Common myeloid progenitor, CD34-positive (primary cell): ENCODE data around the gene RPL26.
"Not testable (repeated sequence)": the region's sequence is repeated elsewhere in the genome, so short reads cannot be mapped to it uniquely, and the experiment has no call there.

Experiments used
- CTCF ChIA-PET: fragments of 350-600 bp; sonication (Branson Sonifier 250); formaldehyde crosslinking; loops from one replicate; lab custom pipeline; 2021; ENCODE audit warnings: antibody characterized with exemption; lab: Charles Lee
- POLR2A ChIA-PET: fragments of 350-600 bp; sonication (Branson Sonifier 250); formaldehyde crosslinking; loops from one replicate; lab custom pipeline; 2021; ENCODE audit warnings: antibody characterized with exemption; lab: Charles Lee
- DNase-seq, 3 donors: peaks; one replicate each; pipeline versions ENCODE4 v3.0.0 to v3.0.0-alpha.2; 2013
- H3K27ac ChIP-seq, 2 experiments: 1 replicate in 1 of 2; 2 replicates in 1 of 2; pipeline ENCODE4 v1.7.0; 2013; ENCODE audit warnings: inconsistent platforms in 2 of 2, low read length in 2 of 2, mild to moderate bottlenecking in 2 of 2, low read depth in 1 of 2, moderate library complexity in 1 of 2; ENCODE audit not compliant: severe bottlenecking in 2 of 2, insufficient read depth in 1 of 2, poor library complexity in 1 of 2
- H3K27me3 ChIP-seq, 5 experiments: replicated peaks in 2 of 5; 1 replicate in 3 of 5; 2 replicates in 2 of 5; pipeline versions ENCODE4 v1.6.1 to v1.7.0; 2013; ENCODE audit warnings: low read length in 4 of 5, mild to moderate bottlenecking in 2 of 5, moderate library complexity in 2 of 5, inconsistent platforms in 1 of 5; ENCODE audit not compliant: insufficient read depth in 5 of 5, control insufficient read depth in 4 of 5
- H3K36me3 ChIP-seq, 4 experiments: 1 replicate in 2 of 4; 2 replicates in 2 of 4; pipeline versions ENCODE4 v1.6.1 to v1.7.0; 2013; ENCODE audit warnings: low read length in 3 of 4, control low read depth in 1 of 4, mild to moderate bottlenecking in 1 of 4; ENCODE audit not compliant: control insufficient read depth in 4 of 4, insufficient read depth in 4 of 4
- H3K4me1 ChIP-seq, 4 experiments: 1 replicate in 3 of 4; 2 replicates in 1 of 4; pipeline versions ENCODE4 v1.6.1 to v1.7.1; 2013; ENCODE audit warnings: low read length in 3 of 4, mild to moderate bottlenecking in 3 of 4, control low read depth in 1 of 4, inconsistent platforms in 1 of 4, moderate library complexity in 1 of 4; ENCODE audit not compliant: control insufficient read depth in 4 of 4, insufficient read depth in 4 of 4; ENCODE audit errors: control extremely low read depth in 1 of 4
- H3K4me3 ChIP-seq, 7 experiments: 1 replicate in 4 of 7; 2 replicates in 3 of 7; pipeline versions ENCODE4 v1.5.1 to v1.7.0; 2013; ENCODE audit warnings: mild to moderate bottlenecking in 7 of 7, low read length in 6 of 7, moderate library complexity in 6 of 7, inconsistent platforms in 2 of 7, low read depth in 2 of 7, control low read depth in 1 of 7; ENCODE audit not compliant: insufficient read depth in 4 of 7, control insufficient read depth in 1 of 7; ENCODE audit errors: extremely low read depth in 1 of 7
- H3K9me3 ChIP-seq, 5 experiments: 1 replicate in 4 of 5; 2 replicates in 1 of 5; pipeline versions ENCODE4 v1.6.1 to v1.7.1; 2013; ENCODE audit warnings: low read length in 4 of 5, mild to moderate bottlenecking in 2 of 5, inconsistent platforms in 1 of 5, low read depth in 1 of 5, moderate library complexity in 1 of 5; ENCODE audit not compliant: control insufficient read depth in 4 of 5, insufficient read depth in 2 of 5; ENCODE audit errors: control extremely low read depth in 1 of 5
- WGBS: methylation state at CpG from one replicate; pipeline ENCODE4 v1.1.5; 2013; ENCODE audit not compliant: insufficient coverage; 5-methylcytosine and 5-hydroxymethylcytosine counted together

The RPL26 gene

DNA sequence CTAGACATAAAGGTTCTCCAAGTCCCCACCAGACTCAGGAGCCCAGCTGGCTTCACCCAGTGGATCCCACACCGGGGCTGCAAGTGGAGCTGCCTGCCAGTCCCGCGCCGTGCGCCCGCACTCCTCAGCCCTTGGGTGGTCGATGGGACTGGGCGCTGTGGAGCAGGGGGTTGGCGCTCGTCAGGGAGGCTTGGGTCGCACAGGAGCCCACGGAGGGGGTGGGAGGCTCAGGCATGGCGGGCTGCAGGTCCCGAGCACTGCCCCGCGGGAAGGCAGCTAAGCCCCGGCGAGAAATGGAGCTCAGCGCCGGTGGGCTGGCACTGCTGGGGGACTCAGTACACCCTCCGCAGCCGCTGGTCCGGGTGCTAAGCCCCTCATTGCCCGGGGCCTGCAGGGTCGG lies 36.0 kb downstream of the RPL26 start:
- POLR2A ChIA-PET: not testable (repeated sequence)

DNA sequence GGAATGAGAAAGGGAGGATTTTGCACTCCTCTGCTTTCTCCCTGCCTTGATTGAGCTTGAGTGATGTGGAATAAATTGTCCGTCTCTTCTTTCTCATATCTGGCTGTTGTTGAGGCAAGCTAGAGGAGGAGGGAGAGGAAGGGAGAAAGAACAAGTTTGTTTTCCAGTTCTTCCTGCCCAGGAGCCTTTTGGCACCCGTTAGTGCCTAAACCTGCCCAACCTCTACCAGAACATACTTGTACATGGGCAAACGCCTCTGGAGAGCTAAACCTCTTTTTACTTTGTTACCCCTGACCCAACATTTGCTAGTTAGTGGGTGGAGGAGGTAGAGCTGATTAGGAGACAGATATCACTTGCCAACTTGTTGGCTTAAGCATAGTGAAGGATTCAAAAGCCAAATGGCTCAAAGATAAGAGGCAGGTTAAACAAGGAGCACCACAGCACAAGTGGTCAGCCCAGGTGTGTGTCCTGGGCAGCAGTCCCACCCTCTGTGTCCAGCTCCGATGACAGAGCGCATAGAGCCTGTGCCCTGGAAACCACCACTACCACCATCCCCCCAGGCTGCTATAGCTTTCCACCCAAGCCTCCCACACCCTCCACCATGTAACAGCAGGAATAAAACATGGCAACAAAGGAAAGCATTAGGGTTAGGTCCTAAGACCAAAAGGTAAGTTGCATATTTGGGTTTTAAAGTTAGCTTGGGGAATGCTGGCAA lies 36.9 kb downstream of the RPL26 start:
- Histone ChIP-seq H3K27ac (no peak overlapping the region), H3K27me3 (peaks cover 0 to 2% (median 0%) of the 10 kb centered on the region in 5 experiments), H3K4me3 (no peak overlapping the region), H3K4me1 (peaks cover 0 to 12% (median 3%) of the 10 kb centered on the region in 4 experiments), H3K9me3 (no peaks in the 10 kb centered on the region), H3K36me3 (no peaks in the 10 kb centered on the region)
- POLR2A ChIA-PET: interaction anchor here (1.2 kb wide), 1 partner anchor 24 kb away, joined by 3 read pairs; no protein-coding TSS in a partner anchor
- WGBS: 80% methylated on average over 1 of the region's 5 CpGs
- CTCF ChIA-PET: interaction anchor here (0.6 to 3.4 kb wide), 9 partner anchors 10 to 235 kb away, joined by 3 to 16 read pairs (median 3); partner anchors contain the start of gene KRABD2
- DNase-seq: no peak

More for the DNA sequence above, 36.0 kb downstream of the RPL26 start:
- WGBS: 61% methylated on average over 11 of the region's 25 CpGs
- Histone ChIP-seq H3K4me1 (peaks cover 0 to 12% (median 3%) of the 10 kb centered on the region in 4 experiments), H3K4me3 (peak overlapping the region in 2 of 7 experiments; percentile 48 to 51)
- not testable (repeated sequence) for H3K36me3 ChIP-seq, DNase-seq, H3K9me3 ChIP-seq, H3K27me3 ChIP-seq, H3K27ac ChIP-seq
- CTCF ChIA-PET: interaction anchor here (1.4 to 3.4 kb wide), 3 partner anchors 9 to 29 kb away, joined by 5 to 16 read pairs (median 6); partner anchors contain the start of gene KRABD2

DNA sequence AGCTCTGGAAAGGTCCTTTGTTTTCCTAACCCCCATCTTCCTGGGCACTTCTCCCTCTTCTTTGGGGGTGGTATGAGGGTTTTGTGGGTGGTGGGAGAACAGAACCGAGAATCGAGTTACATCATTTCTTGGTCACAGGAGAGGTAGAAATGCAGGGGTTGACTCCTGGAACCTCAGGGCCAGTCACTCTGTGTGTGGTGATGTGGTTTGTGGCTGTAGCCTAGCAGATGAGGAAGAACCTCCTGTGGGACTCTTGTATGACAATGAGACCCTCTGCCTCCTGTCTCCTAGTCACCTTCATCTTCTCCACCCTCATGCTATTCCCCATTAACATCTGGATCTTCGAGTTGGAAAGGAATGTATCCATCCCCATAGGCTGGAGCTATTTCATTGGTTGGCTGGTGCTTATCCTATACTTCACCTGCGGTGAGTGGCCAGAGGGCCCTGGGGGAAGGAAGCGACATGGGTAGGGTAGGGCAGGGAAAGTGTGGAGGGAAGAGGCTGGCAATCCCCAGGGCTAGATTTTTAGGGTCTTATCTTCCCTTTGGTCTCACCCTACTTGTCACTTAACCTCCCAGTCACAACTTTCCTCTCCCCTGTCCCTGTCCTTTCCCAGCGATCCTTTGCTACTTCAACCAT lies 37.8 kb downstream of the RPL26 start:
- H3K36me3 ChIP-seq: no peaks in the 10 kb centered on the region
- peak in 2 of 3 donors; percentile 85 to 87 for DNase-seq
- 100% methylated on average over 2 of the region's 6 CpGs for WGBS
- no peak overlapping the region for H3K27ac ChIP-seq
- ChIA-PET POLR2A (interaction anchor here (1.2 kb wide), 1 partner anchor 25 kb away, joined by 3 read pairs; no protein-coding TSS in a partner anchor), CTCF (interaction anchor here (0.9 to 3.4 kb wide), 4 partner anchors 9 to 45 kb away, joined by 3 to 16 read pairs (median 3); no protein-coding TSS in a partner anchor)
- H3K9me3 ChIP-seq: no peaks in the 10 kb centered on the region
- H3K27me3 ChIP-seq: peaks cover 0 to 2% (median 0%) of the 10 kb centered on the region in 5 experiments
- no peak overlapping the region for H3K4me3 ChIP-seq
- peaks cover 0 to 12% (median 3%) of the 10 kb centered on the region in 4 experiments for H3K4me1 ChIP-seq

DNA sequence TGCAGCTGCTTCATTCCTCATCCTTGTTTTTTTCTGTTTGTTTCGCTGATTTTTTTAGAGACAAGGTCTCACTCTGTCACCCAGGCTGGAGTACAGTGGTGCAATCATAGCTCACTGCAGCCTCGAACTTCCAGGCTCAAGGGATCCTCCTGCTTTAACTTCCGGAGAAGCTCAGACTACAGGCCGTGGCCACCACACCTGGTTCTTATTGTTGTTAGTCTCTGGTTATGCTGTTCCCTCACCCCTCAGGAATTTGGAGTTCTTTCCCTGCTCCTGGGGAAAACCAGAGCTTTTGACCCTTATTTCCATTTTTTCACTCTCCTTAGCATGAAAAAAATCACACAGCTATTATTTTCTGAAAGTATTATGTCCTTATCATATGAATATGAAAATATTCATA lies 41.5 kb downstream of the RPL26 start:
- ChIA-PET POLR2A (interaction anchor here (0.6 to 1.0 kb wide), 2 partner anchors 10 kb away, joined by 3 read pairs; no protein-coding TSS in a partner anchor), CTCF (interaction anchor here (1.0 kb wide), 1 partner anchor 35 kb away, joined by 3 read pairs; the partner anchor contains the start of gene KRABD2)
- Histone ChIP-seq H3K4me1 (peaks cover 7 to 28% (median 20%) of the 10 kb centered on the region in 4 experiments), H3K27ac (no peak overlapping the region), H3K27me3 (peaks cover 0 to under 1% (median 0%) of the 10 kb centered on the region in 5 experiments), H3K9me3 (no peaks in the 10 kb centered on the region), H3K4me3 (no peak overlapping the region), H3K36me3 (no peaks in the 10 kb centered on the region)
- 96% methylated on average over 4 of the region's 4 CpGs for WGBS
- no peak for DNase-seq

DNA sequence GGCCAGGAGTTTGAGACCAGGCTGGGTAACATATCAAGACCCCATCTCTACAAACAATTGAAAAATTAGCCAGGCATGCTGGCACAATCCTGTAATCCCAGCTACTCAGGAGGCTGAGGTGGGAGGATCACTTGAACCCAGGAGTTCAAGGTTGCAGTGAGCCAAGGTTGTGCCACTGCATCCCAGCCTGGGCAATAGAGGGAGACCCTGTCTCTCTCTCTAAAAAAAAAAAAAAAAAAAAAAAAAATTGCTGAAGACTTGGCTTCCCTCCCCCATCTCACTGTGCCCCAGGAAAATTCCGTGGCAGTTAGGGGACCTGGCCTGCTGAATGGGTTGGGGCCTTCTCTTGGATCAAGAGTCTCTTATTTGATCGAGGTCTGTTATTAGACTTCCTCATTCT lies 43.5 kb downstream of the RPL26 start, which contains the start of gene ODF4:
Gene ODF4 (plus strand): TSS at position 301 of the 400 bp plus-strand sequence. CDS start 212 bp downstream, outside the sequence.
- Histone ChIP-seq H3K27me3 (no peaks in the 10 kb centered on the region), H3K27ac (no peak within 1 kb of the TSS), H3K4me1 (peaks cover 7 to 19% (median 15%) of the 10 kb centered on the region in 4 experiments), H3K4me3 (no peak within 1 kb of the TSS), H3K36me3 (no peaks in the 10 kb centered on the region), H3K9me3 (no peaks in the 10 kb centered on the region)
- no CpG with 5 or more reads among the region's 2 CpGs for WGBS
- CTCF ChIA-PET: interaction anchor here (0.7 to 3.9 kb wide), 4 partner anchors 12 to 44 kb away, joined by 3 to 36 read pairs (median 4); no protein-coding TSS in a partner anchor
- DNase-seq: peak in 1 of 3 donors; percentile 24
- POLR2A ChIA-PET: no interaction called here

DNA sequence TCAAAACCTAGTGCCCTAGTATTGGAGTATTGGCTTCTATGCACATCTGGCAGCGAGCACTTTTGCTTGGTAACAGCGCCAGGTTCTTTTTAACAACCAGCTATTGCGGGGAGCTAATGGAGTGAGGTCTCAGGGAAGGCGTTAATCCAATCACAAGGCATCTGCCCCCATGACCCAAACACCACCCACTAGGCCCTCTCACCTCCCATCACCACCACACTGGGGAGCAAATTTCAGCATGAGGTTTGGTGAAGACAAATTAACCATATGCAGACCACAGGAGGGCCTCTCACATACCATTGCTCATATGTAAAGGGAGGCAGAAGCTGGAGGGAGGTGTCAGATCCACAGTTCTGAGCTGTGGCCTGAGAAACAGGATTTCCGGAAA lies 44.2 kb downstream of the RPL26 start:
- Histone ChIP-seq H3K4me1 (peaks cover 7 to 19% (median 15%) of the 10 kb centered on the region in 4 experiments), H3K4me3 (no peak overlapping the region), H3K27me3 (no peaks in the 10 kb centered on the region), H3K27ac (no peak overlapping the region), H3K36me3 (no peaks in the 10 kb centered on the region), H3K9me3 (no peaks in the 10 kb centered on the region)
- POLR2A ChIA-PET: no interaction called here
- CTCF ChIA-PET: interaction anchor here (0.6 to 3.9 kb wide), 9 partner anchors 11 to 78 kb away, joined by 3 to 36 read pairs (median 4); partner anchors contain the start of gene KRABD2
- no CpG with 5 or more reads among the region's 5 CpGs for WGBS
- DNase-seq: peak in 1 of 3 donors; percentile 56
